Measurements from ENCODE around the gene RHOBTB1. TPM values are rescaled to one million over a fixed set of nuclear protein-coding genes. Genes with fewer than 3 reads are reported as not detected.
"Not testable (repeated sequence)": the region's sequence is repeated elsewhere in the genome, so short reads cannot be mapped to it uniquely, and the experiment has no call there.

The RHOBTB1 gene
- total and polyA plus RNA-seq, 4 donors: 5.1 to 22.8 (median 12.2) TPM

DNA sequence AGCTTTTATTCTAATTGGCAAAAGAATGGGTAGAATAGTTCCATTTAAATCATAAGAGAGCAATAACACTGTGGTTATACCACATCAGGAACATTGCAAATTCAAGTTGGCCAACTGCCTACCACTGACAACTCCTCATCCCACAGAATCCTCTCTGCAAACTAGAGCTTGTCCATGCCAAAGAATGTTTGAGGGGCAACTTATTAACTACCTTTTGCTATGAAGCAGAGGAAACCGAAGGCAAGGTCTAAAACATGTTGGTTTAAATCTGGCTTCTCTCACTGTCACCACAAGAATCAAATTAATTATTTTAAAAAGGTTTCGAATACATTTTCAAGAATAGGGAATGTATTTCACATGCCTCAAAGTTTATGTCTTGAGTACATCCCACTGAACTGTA is 36.0 kb downstream of the RHOBTB1 start:
- ATAC-seq (ENCODE audit: low FRiP score) (no peak), DNase-seq (no peak)
- Histone ChIP-seq H3K4me1 (ENCODE audit: control insufficient read depth in 1 of 2, insufficient read depth in 2 of 2, low read length in 2 of 2) (no peaks in the 10 kb centered on the region), H3K27me3 (ENCODE audit: control insufficient read depth in 1 of 2, insufficient read depth in 2 of 2, low read length in 1 of 2) (no peaks in the 10 kb centered on the region), H3K4me3 (ENCODE audit: low read length in 2 of 2) (no peak overlapping the region), H3K27ac (ENCODE audit: low read depth in 1 of 2, low read length in 2 of 2) (no peak overlapping the region), H3K9me3 (ENCODE audit: control insufficient read depth, low read length) (no peaks in the 10 kb centered on the region), H3K36me3 (ENCODE audit: control insufficient read depth in 1 of 2, insufficient read depth in 2 of 2, low read length in 1 of 2) (no peaks in the 10 kb centered on the region)
- intact Hi-C loops (cut with DNase I): loop anchor here in 1 of 2 donors (5.0 kb wide), 1 partner anchor 34 kb away; the partner anchor contains the start of gene RHOBTB1
- 90 to 93% methylated on average over 2 of the region's 2 CpGs for WGBS, 2 donors

GRCh38 chr10:60907236-60907635 is 36.7 kb downstream of the RHOBTB1 start:
- ATAC-seq (ENCODE audit: low FRiP score) (no peak), DNase-seq (no peak)
- H3K36me3 ChIP-seq (ENCODE audit: control insufficient read depth in 1 of 2, insufficient read depth in 2 of 2, low read length in 1 of 2): no peaks in the 10 kb centered on the region
- WGBS, 2 donors: 96 to 98% methylated on average over 3 of the region's 3 CpGs
- no peaks in the 10 kb centered on the region for H3K9me3 ChIP-seq (ENCODE audit: control insufficient read depth, low read length)
- no peak overlapping the region for H3K27ac ChIP-seq (ENCODE audit: low read depth in 1 of 2, low read length in 2 of 2)
- H3K4me1 ChIP-seq (ENCODE audit: control insufficient read depth in 1 of 2, insufficient read depth in 2 of 2, low read length in 2 of 2): no peaks in the 10 kb centered on the region
- intact Hi-C loops (cut with DNase I): loop anchor here in 1 of 2 donors (5.0 kb wide), 1 partner anchor 35 kb away; the partner anchor contains the start of gene RHOBTB1
- H3K4me3 ChIP-seq (ENCODE audit: low read length in 2 of 2): no peak overlapping the region
- no peaks in the 10 kb centered on the region for H3K27me3 ChIP-seq (ENCODE audit: control insufficient read depth in 1 of 2, insufficient read depth in 2 of 2, low read length in 1 of 2)

DNA sequence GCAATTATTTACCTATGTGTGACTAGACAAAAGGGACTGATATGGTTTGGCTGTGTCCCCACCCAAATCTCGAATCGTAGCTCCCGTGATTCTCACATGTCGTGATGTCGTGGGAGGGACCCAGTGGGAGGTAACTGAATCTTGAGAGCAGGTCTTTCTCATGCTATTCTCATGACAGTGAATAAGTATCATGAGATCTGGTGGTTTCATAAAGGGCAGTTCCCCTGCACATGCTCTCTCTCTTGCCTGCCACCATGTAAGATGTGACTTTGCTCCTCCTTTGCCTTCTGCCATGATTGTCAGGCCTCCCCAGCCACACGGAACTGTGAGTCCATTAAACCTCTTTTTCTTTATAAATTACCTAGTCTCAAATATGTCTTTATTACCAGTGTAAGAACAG is 37.2 kb downstream of the RHOBTB1 start:
- not testable (repeated sequence) for H3K4me3 ChIP-seq (ENCODE audit: low read length in 2 of 2); H3K27me3 ChIP-seq (ENCODE audit: control insufficient read depth in 1 of 2, insufficient read depth in 2 of 2, low read length in 1 of 2); DNase-seq; ATAC-seq (ENCODE audit: low FRiP score); H3K27ac ChIP-seq (ENCODE audit: low read depth in 1 of 2, low read length in 2 of 2); H3K4me1 ChIP-seq (ENCODE audit: control insufficient read depth in 1 of 2, insufficient read depth in 2 of 2, low read length in 2 of 2); H3K9me3 ChIP-seq (ENCODE audit: control insufficient read depth, low read length); H3K36me3 ChIP-seq (ENCODE audit: control insufficient read depth in 1 of 2, insufficient read depth in 2 of 2, low read length in 1 of 2)
- intact Hi-C loops (cut with DNase I): loop anchor here in 1 of 2 donors (5.0 kb wide), 1 partner anchor 35 kb away; the partner anchor contains the start of gene RHOBTB1
- 97% methylated on average over 6 of the region's 6 CpGs for WGBS, 2 donors

GRCh38 chr10:60906411-60906810 is 37.6 kb downstream of the RHOBTB1 start:
- Histone ChIP-seq H3K9me3 (ENCODE audit: control insufficient read depth, low read length) (no peaks in the 10 kb centered on the region), H3K36me3 (ENCODE audit: control insufficient read depth in 1 of 2, insufficient read depth in 2 of 2, low read length in 1 of 2) (no peaks in the 10 kb centered on the region), H3K27ac (ENCODE audit: low read depth in 1 of 2, low read length in 2 of 2) (peak overlapping the region in 1 of 2 donors; percentile 11), H3K4me3 (ENCODE audit: low read length in 2 of 2) (no peak overlapping the region), H3K27me3 (ENCODE audit: control insufficient read depth in 1 of 2, insufficient read depth in 2 of 2, low read length in 1 of 2) (no peaks in the 10 kb centered on the region), H3K4me1 (ENCODE audit: control insufficient read depth in 1 of 2, insufficient read depth in 2 of 2, low read length in 2 of 2) (no peaks in the 10 kb centered on the region)
- ATAC-seq (ENCODE audit: low FRiP score): no peak
- 70 to 76% methylated on average over 2 of the region's 2 CpGs for WGBS, 2 donors
- DNase-seq: no peak
- intact Hi-C loops (cut with DNase I): loop anchor here in 1 of 2 donors (5.0 kb wide), 1 partner anchor 36 kb away; the partner anchor contains the start of gene RHOBTB1

- peak; percentile 64 for ATAC-seq (ENCODE audit: low FRiP score)
- peak; percentile 86 to 89 for DNase-seq
- intact Hi-C loops (cut with DNase I): loop anchor here in 1 of 2 donors (5.0 kb wide), 1 partner anchor 37 kb away; the partner anchor contains the start of gene RHOBTB1
- H3K4me1 ChIP-seq (ENCODE audit: control insufficient read depth in 1 of 2, insufficient read depth in 2 of 2, low read length in 2 of 2): no peaks in the 10 kb centered on the region
- 3 to 4% methylated on average over 4 of the region's 4 CpGs for WGBS, 2 donors
- H3K27me3 ChIP-seq (ENCODE audit: control insufficient read depth in 1 of 2, insufficient read depth in 2 of 2, low read length in 1 of 2): no peaks in the 10 kb centered on the region
- H3K4me3 ChIP-seq (ENCODE audit: low read length in 2 of 2): no peak overlapping the region
- H3K27ac ChIP-seq (ENCODE audit: low read depth in 1 of 2, low read length in 2 of 2): no peak overlapping the region
- H3K36me3 ChIP-seq (ENCODE audit: control insufficient read depth in 1 of 2, insufficient read depth in 2 of 2, low read length in 1 of 2): no peaks in the 10 kb centered on the region
- H3K9me3 ChIP-seq (ENCODE audit: control insufficient read depth, low read length): no peaks in the 10 kb centered on the region
These were observed 38.4 kb downstream of the RHOBTB1 start for GRCh38 chr10:60905580-60905979.

GRCh38 chr10:60903096-60903495 is 40.9 kb downstream of the RHOBTB1 start:
- H3K36me3 ChIP-seq (ENCODE audit: control insufficient read depth in 1 of 2, insufficient read depth in 2 of 2, low read length in 1 of 2): no peaks in the 10 kb centered on the region
- WGBS, 2 donors: 44 to 76% methylated on average over 3 of the region's 3 CpGs
- no peak overlapping the region for H3K27ac ChIP-seq (ENCODE audit: low read depth in 1 of 2, low read length in 2 of 2)
- no peak overlapping the region for H3K4me3 ChIP-seq (ENCODE audit: low read length in 2 of 2)
- intact Hi-C loops (cut with DNase I): no loop called here
- DNase-seq (no peak), ATAC-seq (ENCODE audit: low FRiP score) (no peak)
- no peaks in the 10 kb centered on the region for H3K4me1 ChIP-seq (ENCODE audit: control insufficient read depth in 1 of 2, insufficient read depth in 2 of 2, low read length in 2 of 2)
- H3K9me3 ChIP-seq (ENCODE audit: control insufficient read depth, low read length): no peaks in the 10 kb centered on the region
- no peaks in the 10 kb centered on the region for H3K27me3 ChIP-seq (ENCODE audit: control insufficient read depth in 1 of 2, insufficient read depth in 2 of 2, low read length in 1 of 2)

GRCh38 chr10:60901561-60902235 is 42.3 kb downstream of the RHOBTB1 start:
- H3K27me3 ChIP-seq (ENCODE audit: control insufficient read depth in 1 of 2, insufficient read depth in 2 of 2, low read length in 1 of 2): no peaks in the 10 kb centered on the region
- intact Hi-C loops (cut with DNase I): no loop called here
- no peak overlapping the region for H3K4me3 ChIP-seq (ENCODE audit: low read length in 2 of 2)
- no peaks in the 10 kb centered on the region for H3K4me1 ChIP-seq (ENCODE audit: control insufficient read depth in 1 of 2, insufficient read depth in 2 of 2, low read length in 2 of 2)
- DNase-seq (no peak), ATAC-seq (ENCODE audit: low FRiP score) (peak; percentile 57)
- no peaks in the 10 kb centered on the region for H3K36me3 ChIP-seq (ENCODE audit: control insufficient read depth in 1 of 2, insufficient read depth in 2 of 2, low read length in 1 of 2)
- no peaks in the 10 kb centered on the region for H3K9me3 ChIP-seq (ENCODE audit: control insufficient read depth, low read length)
- WGBS, 2 donors: 10 to 44% methylated on average over 6 of the region's 6 CpGs
- no peak overlapping the region for H3K27ac ChIP-seq (ENCODE audit: low read depth in 1 of 2, low read length in 2 of 2)

DNA sequence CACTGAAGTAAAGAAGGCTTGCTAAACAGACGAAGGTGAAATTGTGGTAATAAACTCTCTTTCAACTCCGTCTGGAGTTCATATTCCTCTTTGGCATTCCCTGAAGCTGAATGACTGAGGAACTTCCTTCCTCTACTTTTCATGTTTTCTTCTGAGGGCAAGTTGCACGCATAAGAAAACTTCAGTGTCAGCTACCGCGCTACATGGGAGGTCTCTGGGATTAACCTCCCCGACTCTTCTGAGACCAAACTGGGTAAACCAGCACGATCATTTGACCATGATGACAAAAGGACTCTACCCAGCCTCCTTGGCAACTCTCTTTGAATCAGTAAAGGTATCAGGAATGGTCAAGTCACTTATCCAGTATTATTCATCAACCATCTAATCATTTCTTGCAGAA is 44.7 kb downstream of the RHOBTB1 start:
- Histone ChIP-seq H3K27ac (ENCODE audit: low read depth in 1 of 2, low read length in 2 of 2) (no peak overlapping the region), H3K4me1 (ENCODE audit: control insufficient read depth in 1 of 2, insufficient read depth in 2 of 2, low read length in 2 of 2) (peaks cover 0 to 3% of the 10 kb centered on the region in 2 donors), H3K4me3 (ENCODE audit: low read length in 2 of 2) (no peak overlapping the region), H3K36me3 (ENCODE audit: control insufficient read depth in 1 of 2, insufficient read depth in 2 of 2, low read length in 1 of 2) (no peaks in the 10 kb centered on the region), H3K27me3 (ENCODE audit: control insufficient read depth in 1 of 2, insufficient read depth in 2 of 2, low read length in 1 of 2) (no peaks in the 10 kb centered on the region), H3K9me3 (ENCODE audit: control insufficient read depth, low read length) (no peaks in the 10 kb centered on the region)
- ATAC-seq (ENCODE audit: low FRiP score) (no peak), DNase-seq (no peak)
- intact Hi-C loops (cut with DNase I): no loop called here
- 88 to 99% methylated on average over 7 of the region's 7 CpGs for WGBS, 2 donors

DNA sequence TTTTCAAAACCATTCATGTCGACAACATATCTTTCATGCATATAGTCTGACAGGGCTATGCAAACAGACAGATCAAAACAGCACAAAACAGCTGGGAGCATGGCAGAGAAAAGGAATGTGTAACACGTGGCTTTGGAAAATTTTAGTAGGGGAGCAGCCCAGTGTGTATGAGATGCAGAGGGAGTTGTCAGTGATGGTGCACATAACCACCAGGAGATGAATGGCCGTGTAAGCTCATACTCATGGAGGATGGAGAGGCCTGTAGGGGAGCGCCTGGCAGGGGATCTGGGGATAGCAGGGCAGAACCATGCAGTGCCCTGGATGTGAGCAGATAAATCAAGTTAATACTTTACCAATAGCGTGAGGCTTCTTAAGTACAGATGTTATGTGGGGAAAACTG is 45.7 kb downstream of the RHOBTB1 start:
- no peaks in the 10 kb centered on the region for H3K27me3 ChIP-seq (ENCODE audit: control insufficient read depth in 1 of 2, insufficient read depth in 2 of 2, low read length in 1 of 2)
- ATAC-seq (ENCODE audit: low FRiP score): no peak
- 63 to 85% methylated on average over 5 of the region's 5 CpGs for WGBS, 2 donors
- H3K9me3 ChIP-seq (ENCODE audit: control insufficient read depth, low read length): no peaks in the 10 kb centered on the region
- intact Hi-C loops (cut with DNase I): no loop called here
- no peak overlapping the region for H3K27ac ChIP-seq (ENCODE audit: low read depth in 1 of 2, low read length in 2 of 2)
- H3K4me3 ChIP-seq (ENCODE audit: low read length in 2 of 2): no peak overlapping the region
- DNase-seq: no peak
- H3K36me3 ChIP-seq (ENCODE audit: control insufficient read depth in 1 of 2, insufficient read depth in 2 of 2, low read length in 1 of 2): no peaks in the 10 kb centered on the region
- peaks cover 0 to 3% of the 10 kb centered on the region in 2 donors for H3K4me1 ChIP-seq (ENCODE audit: control insufficient read depth in 1 of 2, insufficient read depth in 2 of 2, low read length in 2 of 2)
